Activated T-helper 9 cell treated with anti-CD3 and anti-CD28 coated beads, Interleukin-2, amount 50 U/mL, for 16 hours (primary cell): ENCODE results near the gene AGBL4.

Experiments
- DNase-seq: peaks from one replicate; pipeline ENCODE4 v3.0.0-alpha.2; 2020; ENCODE audit warnings: low read depth

Gene AGBL4

GRCh38 chr1:48488721-48489120 is 1535.0 kb downstream of the AGBL4 start:
- DNase-seq: no peak
